Astrocyte (in vitro differentiated cells and primary cell): Measurements from ENCODE around the gene APOBEC3B.

ENCODE experiments used
- CTCF ChIP-seq: IDR thresholded peaks from 2 replicates; pipeline ENCODE4 v1.5.1; 2011; ENCODE audit warnings: low read depth, mild to moderate bottlenecking, inconsistent platforms, low read length, moderate library complexity; ENCODE audit not compliant: insufficient read depth
- EZH2 ChIP-seq: IDR thresholded peaks from 2 replicates; pipeline ENCODE4 v1.6.1; 2012; ENCODE audit warnings: mild to moderate bottlenecking, low read length, inconsistent platforms; ENCODE audit not compliant: insufficient read depth

- TF ChIP-seq CTCF (no peak), EZH2 (no peak)
These were observed 10.4 kb upstream of the APOBEC3B start for GRCh38 chr22:38971791-38972190.
